GM21717 (cell line): ENCODE data around the gene CNP.

ENCODE experiments used
- ATAC-seq: cut with Tn5 transposase; IDR thresholded peaks from one replicate; pipeline ENCODE4 v1.9.1; 2021; ENCODE audit warnings: mild to moderate bottlenecking, moderate library complexity; ENCODE audit not compliant: unreplicated experiment

The CNP gene

DNA sequence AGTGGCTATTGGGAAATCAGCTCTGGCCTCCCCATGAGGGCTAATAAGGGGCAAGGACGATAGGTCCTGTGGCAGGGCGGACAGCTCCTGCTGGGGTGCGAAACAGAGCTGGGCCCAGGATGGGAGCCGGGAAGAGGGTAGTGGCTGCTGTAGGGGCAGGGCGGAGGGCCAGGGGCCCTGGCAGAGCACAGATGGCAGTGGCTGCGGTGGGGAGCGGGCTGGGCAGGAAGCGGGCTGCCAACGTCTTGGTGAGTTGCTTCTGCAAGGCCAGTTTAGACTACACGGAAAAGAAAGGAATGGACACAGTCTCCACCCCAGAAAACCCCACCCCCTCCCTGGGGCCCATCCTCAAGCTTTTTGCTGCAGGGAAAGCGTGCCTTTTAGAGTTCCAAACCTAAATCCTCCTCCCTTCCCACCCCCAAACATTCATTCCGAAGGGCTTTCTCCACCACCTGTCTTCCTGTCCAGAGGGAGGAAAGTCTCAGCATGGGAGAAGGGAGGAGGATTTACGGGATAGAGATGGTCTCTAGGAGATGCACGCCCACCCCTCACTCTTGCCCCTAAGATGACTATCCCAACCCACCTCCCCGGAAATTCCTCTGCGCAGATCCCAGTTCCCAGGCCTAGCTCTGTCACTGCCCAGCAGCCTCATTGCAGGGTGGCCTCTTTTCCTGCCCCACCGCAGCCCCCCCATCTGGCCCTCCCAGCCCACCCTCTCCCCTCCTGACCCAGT, 60.4 kb downstream of the CNP start:
- no peak for ATAC-seq
